Measurements from ENCODE around the gene KLHL3.

Gene KLHL3

DNA sequence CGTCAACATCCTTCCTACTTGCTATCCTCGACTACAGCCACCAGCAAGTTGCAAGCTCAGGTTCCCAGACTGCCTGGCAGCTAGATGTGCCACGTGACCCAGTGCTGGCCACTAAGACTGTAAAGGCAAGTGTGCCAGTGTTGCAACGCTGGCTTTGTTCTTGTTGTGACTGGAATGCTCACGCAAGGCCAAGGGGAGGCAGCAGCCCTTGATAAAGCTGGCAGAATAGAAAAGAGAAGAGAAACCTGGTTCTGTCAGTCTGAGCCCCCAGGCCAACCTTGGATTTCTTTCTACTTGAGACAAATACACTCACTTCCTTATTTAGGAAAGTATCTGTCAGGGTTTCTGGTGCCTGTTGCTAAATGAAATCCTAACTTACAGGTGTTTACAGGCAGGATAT lies 113.0 kb downstream of the KLHL3 start:
- CTCF ChIA-PET: no interaction called here
- no peak overlapping the region for H3K27ac Mint-ChIP-seq
- no peak overlapping the region for H3K4me3 Mint-ChIP-seq
- no peak for DNase-seq
- H3K36me3 Mint-ChIP-seq: peaks cover 4% of the 10 kb centered on the region
- no peaks in the 10 kb centered on the region for H3K4me1 Mint-ChIP-seq
- H3K27me3 Mint-ChIP-seq: no peaks in the 10 kb centered on the region
- no peaks in the 10 kb centered on the region for H3K9me3 Mint-ChIP-seq

GRCh38 chr5:137621861-137622823 lies 113.7 kb downstream of the KLHL3 start:
- no peak overlapping the region for H3K4me3 Mint-ChIP-seq
- no peak for DNase-seq
- no peak overlapping the region for H3K27ac Mint-ChIP-seq
- no peaks in the 10 kb centered on the region for H3K27me3 Mint-ChIP-seq
- no peaks in the 10 kb centered on the region for H3K9me3 Mint-ChIP-seq
- H3K36me3 Mint-ChIP-seq: peaks cover 3% of the 10 kb centered on the region
- H3K4me1 Mint-ChIP-seq: no peaks in the 10 kb centered on the region
- CTCF ChIA-PET: no interaction called here

GRCh38 chr5:137621306-137621705 lies 114.6 kb downstream of the KLHL3 start:
- H3K4me1 Mint-ChIP-seq: no peaks in the 10 kb centered on the region

DNA sequence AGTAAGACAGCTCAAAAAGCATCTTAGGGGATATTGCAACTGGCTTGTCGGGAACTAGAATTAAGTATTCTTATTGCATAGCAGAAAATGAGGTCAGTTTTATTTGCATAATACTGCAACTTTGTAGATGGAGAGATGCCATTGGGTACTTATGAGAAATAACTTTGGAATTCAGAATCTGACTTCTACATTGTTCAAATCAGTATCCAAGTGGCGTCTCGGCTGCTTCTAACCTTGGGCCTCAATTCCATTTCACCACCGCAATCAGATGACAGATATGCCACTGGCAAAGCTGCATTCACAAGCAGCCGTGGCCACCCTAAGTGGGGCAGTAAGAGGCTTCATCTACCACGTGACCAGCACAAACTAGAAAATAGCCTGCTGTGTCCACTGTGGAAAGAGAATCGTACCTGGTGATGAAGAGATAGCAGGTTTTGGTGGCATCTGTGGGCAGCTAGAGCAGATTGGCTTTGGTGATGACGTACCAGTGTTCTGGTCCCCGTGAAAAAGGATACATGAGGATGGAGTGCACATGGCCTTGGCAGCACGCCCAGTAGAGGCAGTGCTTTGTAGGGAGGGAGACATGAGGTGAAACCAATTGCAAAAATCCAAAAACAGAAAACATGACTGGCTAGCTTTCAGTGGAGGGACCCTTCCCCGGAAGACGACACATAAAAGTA lies 116.6 kb downstream of the KLHL3 start:
- DNase-seq: no peak
- H3K9me3 Mint-ChIP-seq: no peaks in the 10 kb centered on the region
- H3K4me1 Mint-ChIP-seq: no peaks in the 10 kb centered on the region
- H3K27me3 Mint-ChIP-seq: no peaks in the 10 kb centered on the region
- peaks cover 3% of the 10 kb centered on the region for H3K36me3 Mint-ChIP-seq
- H3K4me3 Mint-ChIP-seq: no peak overlapping the region
- CTCF ChIA-PET: interaction anchor here (3.2 kb wide), 1 partner anchor 10 kb away, joined by 9 read pairs; no protein-coding TSS in a partner anchor
- H3K27ac Mint-ChIP-seq: no peak overlapping the region

More at GRCh38 chr5:137621306-137621705, 114.6 kb downstream of the KLHL3 start:
- no peak overlapping the region for H3K4me3 Mint-ChIP-seq
- H3K36me3 Mint-ChIP-seq: peaks cover 3% of the 10 kb centered on the region
- H3K9me3 Mint-ChIP-seq: no peaks in the 10 kb centered on the region
- CTCF ChIA-PET: no interaction called here
- no peak overlapping the region for H3K27ac Mint-ChIP-seq
- DNase-seq: no peak
- H3K27me3 Mint-ChIP-seq: no peaks in the 10 kb centered on the region

DNA sequence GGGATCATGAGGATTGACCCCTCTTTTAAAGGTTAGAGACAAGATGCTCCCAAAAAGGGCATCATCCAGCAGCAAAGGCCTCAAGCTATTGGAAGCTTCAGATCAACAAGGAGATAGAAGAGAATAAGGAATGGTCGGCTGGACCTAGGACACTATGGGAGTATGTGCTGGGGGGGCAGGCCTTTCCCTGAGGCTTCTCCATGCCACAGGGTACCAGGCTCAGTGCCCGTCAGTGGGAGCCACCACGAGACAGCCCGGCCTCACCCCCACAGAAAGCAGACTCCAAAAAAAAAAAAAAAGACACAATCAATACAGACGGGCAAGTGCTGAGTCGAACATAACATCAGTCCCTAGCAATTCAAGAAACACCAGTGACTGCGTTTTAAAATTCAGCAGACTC lies 117.4 kb downstream of the KLHL3 start:
- DNase-seq: no peak
- Mint-ChIP-seq H3K4me3 (no peak overlapping the region), H3K36me3 (peaks cover 2% of the 10 kb centered on the region), H3K27ac (no peak overlapping the region), H3K4me1 (no peaks in the 10 kb centered on the region), H3K9me3 (no peaks in the 10 kb centered on the region), H3K27me3 (no peaks in the 10 kb centered on the region)
- CTCF ChIA-PET: interaction anchor here (3.2 kb wide), 1 partner anchor 11 kb away, joined by 9 read pairs; no protein-coding TSS in a partner anchor

- DNase-seq: no peak
- no peaks in the 10 kb centered on the region for H3K9me3 Mint-ChIP-seq
- H3K27ac Mint-ChIP-seq: no peak overlapping the region
- H3K4me3 Mint-ChIP-seq: no peak overlapping the region
- peaks cover 2% of the 10 kb centered on the region for H3K36me3 Mint-ChIP-seq
- no peaks in the 10 kb centered on the region for H3K27me3 Mint-ChIP-seq
- CTCF ChIA-PET: interaction anchor here (3.2 kb wide), 1 partner anchor 12 kb away, joined by 9 read pairs; no protein-coding TSS in a partner anchor
- no peaks in the 10 kb centered on the region for H3K4me1 Mint-ChIP-seq
Observed at GRCh38 chr5:137617528-137618205, 118.2 kb downstream of the KLHL3 start.

DNA sequence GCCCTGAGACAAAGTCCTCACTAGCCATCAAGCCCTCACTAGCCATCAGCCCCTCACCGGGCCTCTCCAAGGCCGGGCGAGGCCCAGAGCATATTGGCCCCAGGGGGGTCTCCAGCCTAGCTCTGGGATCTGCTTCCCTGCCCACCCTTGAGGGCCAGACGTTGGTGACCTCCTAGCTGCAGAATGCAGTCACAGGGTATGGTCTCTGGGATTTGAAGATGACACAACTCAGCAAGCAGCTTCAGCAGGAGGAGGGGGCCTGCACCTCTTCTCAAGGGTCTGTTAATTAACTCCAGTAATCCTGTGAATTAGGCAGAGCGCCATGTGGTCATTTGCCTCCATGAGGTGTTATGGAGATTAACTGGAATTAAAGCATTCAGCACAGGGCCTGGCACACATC lies 119.8 kb downstream of the KLHL3 start:
- H3K27ac Mint-ChIP-seq: no peak overlapping the region
- CTCF ChIA-PET: interaction anchor here (1.5 kb wide), 1 partner anchor 11 kb away, joined by 3 read pairs; no protein-coding TSS in a partner anchor
- no peak overlapping the region for H3K4me3 Mint-ChIP-seq
- peaks cover 4% of the 10 kb centered on the region for H3K27me3 Mint-ChIP-seq
- H3K36me3 Mint-ChIP-seq: peaks cover under 1% of the 10 kb centered on the region
- DNase-seq: no peak
- no peaks in the 10 kb centered on the region for H3K9me3 Mint-ChIP-seq
- H3K4me1 Mint-ChIP-seq: no peaks in the 10 kb centered on the region

DNA sequence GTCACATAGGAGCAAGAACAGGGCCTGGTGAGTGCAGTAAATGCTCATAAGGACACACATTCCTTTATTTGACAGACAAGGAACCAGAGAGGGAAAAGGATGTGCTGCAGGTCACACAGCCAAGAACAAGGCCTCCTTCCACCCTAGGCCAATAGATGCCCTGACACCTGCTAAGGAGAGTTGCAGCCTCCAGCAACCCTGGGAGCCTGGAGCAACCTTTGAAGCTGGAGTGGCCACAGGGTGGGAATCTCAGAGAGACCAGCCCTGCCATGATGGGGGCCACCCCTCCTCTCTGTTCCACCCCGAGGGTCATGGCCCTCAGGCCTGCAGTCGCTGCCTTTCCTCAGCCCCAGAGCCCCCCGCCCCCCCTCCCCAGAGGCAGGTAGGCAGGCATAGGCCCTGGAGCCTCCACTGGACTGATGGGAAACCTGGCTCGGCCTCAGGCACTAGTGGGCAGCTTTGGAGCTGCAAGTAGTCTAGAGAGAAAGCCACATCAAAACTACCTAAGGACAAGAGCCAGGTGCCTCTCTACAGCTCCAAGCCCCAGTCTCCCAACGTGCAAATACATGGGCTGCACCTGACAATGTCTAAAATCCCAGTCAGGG lies 120.6 kb downstream of the KLHL3 start:
- no peak overlapping the region for H3K27ac Mint-ChIP-seq
- no peak overlapping the region for H3K4me3 Mint-ChIP-seq
- CTCF ChIA-PET: interaction anchor here (1.5 kb wide), 1 partner anchor 12 kb away, joined by 3 read pairs; no protein-coding TSS in a partner anchor
- no peak for DNase-seq
- H3K36me3 Mint-ChIP-seq: no peaks in the 10 kb centered on the region
- no peaks in the 10 kb centered on the region for H3K4me1 Mint-ChIP-seq
- H3K9me3 Mint-ChIP-seq: no peaks in the 10 kb centered on the region
- peaks cover 11% of the 10 kb centered on the region for H3K27me3 Mint-ChIP-seq

DNA sequence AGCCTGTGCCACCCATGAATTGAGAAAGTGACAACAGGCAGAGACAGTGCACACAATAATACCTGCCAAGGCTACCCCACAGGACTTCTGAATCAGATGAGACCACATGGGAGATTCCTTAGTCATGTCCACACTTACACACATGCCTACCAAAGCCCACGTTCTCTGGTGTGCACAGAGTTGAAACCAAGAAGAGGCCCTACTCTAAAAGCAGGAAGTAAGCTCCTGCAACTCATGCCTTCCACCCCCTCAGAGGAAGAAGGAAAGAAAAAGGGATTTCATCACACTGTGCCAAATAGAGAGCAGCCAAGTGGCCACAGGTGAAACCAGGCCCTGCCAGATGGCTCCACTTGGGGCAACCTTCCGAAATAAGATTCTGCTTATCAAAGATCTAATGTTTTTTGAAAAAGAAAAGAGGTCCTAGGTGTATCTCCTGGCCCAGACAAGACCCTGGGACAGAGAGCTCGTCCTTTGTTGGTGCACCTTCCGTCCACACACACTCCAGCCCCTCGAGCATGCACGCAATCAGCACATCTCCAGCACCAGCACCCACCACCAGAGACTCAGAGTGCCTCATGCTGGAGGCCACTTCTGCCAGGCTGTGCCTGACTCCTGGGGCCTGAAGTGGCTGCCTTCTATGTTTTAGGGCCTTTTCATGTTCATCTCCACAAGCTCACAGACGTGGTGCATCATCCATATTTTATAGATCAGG lies 122.2 kb downstream of the KLHL3 start:
- H3K9me3 Mint-ChIP-seq: no peaks in the 10 kb centered on the region
- no peaks in the 10 kb centered on the region for H3K36me3 Mint-ChIP-seq
- H3K27me3 Mint-ChIP-seq: peaks cover 11% of the 10 kb centered on the region
- H3K4me1 Mint-ChIP-seq: no peaks in the 10 kb centered on the region
- CTCF ChIA-PET: interaction anchor here (1.3 kb wide), 1 partner anchor 47 kb away, joined by 3 read pairs; no protein-coding TSS in a partner anchor
- H3K4me3 Mint-ChIP-seq: no peak overlapping the region
- no peak for DNase-seq
- H3K27ac Mint-ChIP-seq: no peak overlapping the region

- Mint-ChIP-seq H3K9me3 (no peaks in the 10 kb centered on the region), H3K36me3 (no peaks in the 10 kb centered on the region), H3K4me1 (no peaks in the 10 kb centered on the region), H3K4me3 (no peak overlapping the region), H3K27me3 (peaks cover 17% of the 10 kb centered on the region), H3K27ac (no peak overlapping the region)
- CTCF ChIA-PET: no interaction called here
- no peak for DNase-seq
Observed at GRCh38 chr5:137612576-137612975, 123.3 kb downstream of the KLHL3 start.

- CTCF ChIA-PET: no interaction called here
- peaks cover 20% of the 10 kb centered on the region for H3K27me3 Mint-ChIP-seq
- no peak overlapping the region for H3K4me3 Mint-ChIP-seq
Observed at GRCh38 chr5:137611794-137612435, 124.0 kb downstream of the KLHL3 start.

DNA sequence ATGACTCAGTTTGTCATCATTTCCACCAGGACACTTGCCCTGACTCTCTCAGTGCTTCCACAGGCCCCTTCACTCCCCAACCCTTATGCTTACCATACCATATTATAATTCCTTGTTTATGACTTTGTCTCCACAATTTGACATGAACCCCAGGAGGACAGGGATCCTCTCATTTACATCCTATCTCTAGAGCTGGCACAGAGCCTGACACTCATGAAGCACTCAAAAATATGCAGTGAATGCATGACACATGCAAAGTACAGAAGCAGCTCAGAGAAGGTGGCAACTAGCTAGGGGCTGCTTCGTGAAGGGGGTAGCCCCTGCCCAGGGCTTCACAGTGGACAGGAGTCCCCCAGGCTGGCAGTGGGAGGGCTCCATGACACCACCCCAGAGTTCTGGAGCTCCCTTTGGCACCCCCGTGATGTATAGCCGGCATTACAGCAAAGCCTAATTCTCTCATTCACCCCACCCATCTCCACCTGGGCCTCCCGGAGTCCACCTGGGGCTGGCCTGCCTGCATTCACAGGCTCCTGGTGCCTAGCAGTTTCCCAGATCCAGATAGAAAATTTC lies 124.8 kb downstream of the KLHL3 start:
- no peaks in the 10 kb centered on the region for H3K4me1 Mint-ChIP-seq
- CTCF ChIA-PET: no interaction called here
- peaks cover 20% of the 10 kb centered on the region for H3K27me3 Mint-ChIP-seq
- H3K4me3 Mint-ChIP-seq: no peak overlapping the region
- H3K36me3 Mint-ChIP-seq: no peaks in the 10 kb centered on the region
- no peak for DNase-seq
- H3K27ac Mint-ChIP-seq: no peak overlapping the region
- H3K9me3 Mint-ChIP-seq: no peaks in the 10 kb centered on the region

More at GRCh38 chr5:137611794-137612435, 124.0 kb downstream of the KLHL3 start:
- Mint-ChIP-seq H3K4me1 (no peaks in the 10 kb centered on the region), H3K9me3 (no peaks in the 10 kb centered on the region), H3K36me3 (no peaks in the 10 kb centered on the region), H3K27ac (no peak overlapping the region)
- no peak for DNase-seq

DNA sequence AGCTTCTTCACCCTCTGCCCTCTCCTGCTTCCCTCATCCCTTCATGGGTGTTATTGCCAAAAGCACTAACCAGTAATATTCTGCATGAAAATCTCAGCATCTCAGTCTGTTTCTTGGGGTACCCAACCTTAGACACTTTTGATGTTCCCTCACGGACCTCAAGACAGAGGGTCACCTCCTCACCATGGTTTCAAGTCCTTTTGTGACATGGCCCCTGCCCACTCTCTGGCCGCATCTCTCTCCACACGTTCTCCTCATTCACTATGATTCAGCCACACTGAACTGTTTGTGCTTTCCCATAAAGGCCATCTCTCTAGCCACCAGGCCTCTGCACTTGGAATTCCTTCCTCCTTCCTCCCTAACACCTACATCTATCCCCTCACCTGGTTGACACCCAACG lies 125.3 kb downstream of the KLHL3 start:
- CTCF ChIA-PET: no interaction called here
- Mint-ChIP-seq H3K9me3 (no peaks in the 10 kb centered on the region), H3K4me1 (no peaks in the 10 kb centered on the region), H3K27me3 (peaks cover 20% of the 10 kb centered on the region), H3K36me3 (no peaks in the 10 kb centered on the region), H3K27ac (no peak overlapping the region), H3K4me3 (no peak overlapping the region)
- DNase-seq: no peak
